ENCODE data around the gene MGRN1. TPM values are rescaled to one million over a fixed set of nuclear protein-coding genes. Genes with fewer than 3 reads are reported as not detected.

The MGRN1 gene
- total RNA-seq, 1 donor from 2014 or later = 124 TPM

GRCh38 chr16:4618645-4619418 is 5.8 kb upstream of the MGRN1 start:
- Mint-ChIP-seq H3K27ac (no peak overlapping the region), H3K4me3 (ENCODE audit: low read depth) (no peak overlapping the region), H3K9me3 (no peaks in the 10 kb centered on the region)

GRCh38 chr16:4623593-4623992 is 1.0 kb upstream of the MGRN1 start:
- no peaks in the 10 kb centered on the region for H3K27me3 Mint-ChIP-seq (ENCODE audit: low read depth)
- H3K36me3 Mint-ChIP-seq (ENCODE audit: low read depth) = peaks cover 27% of the 10 kb centered on the region
- H3K9me3 Mint-ChIP-seq = no peaks in the 10 kb centered on the region
- DNase-seq (ENCODE audit: low spot score) = no peak
- intact Hi-C loops (cut with micrococcal nuclease) = no loop called here
- peak overlapping the region; percentile 88 for H3K4me3 Mint-ChIP-seq (ENCODE audit: low read depth)
- peaks cover 25% of the 10 kb centered on the region for H3K4me1 Mint-ChIP-seq (ENCODE audit: low read depth)
- H3K27ac Mint-ChIP-seq = peak overlapping the region; percentile 97

More at GRCh38 chr16:4618645-4619418, 5.8 kb upstream of the MGRN1 start:
- Mint-ChIP-seq H3K27me3 (ENCODE audit: low read depth) (no peaks in the 10 kb centered on the region), H3K4me1 (ENCODE audit: low read depth) (peaks cover 19% of the 10 kb centered on the region), H3K36me3 (ENCODE audit: low read depth) (no peaks in the 10 kb centered on the region)
- no peak for DNase-seq (ENCODE audit: low spot score)
- intact Hi-C loops (cut with micrococcal nuclease) = loop anchor here (5.0 kb wide), 2 partner anchors 82 to 142 kb away; partner anchors contain the start of genes CDIP1 and HMOX2

- peak; percentile 73 for DNase-seq (ENCODE audit: low spot score)
- peaks cover 25% of the 10 kb centered on the region for H3K4me1 Mint-ChIP-seq (ENCODE audit: low read depth)
- intact Hi-C loops (cut with micrococcal nuclease) = loop anchor here (1.0 to 5.0 kb wide), 3 partner anchors 9 to 144 kb away; no protein-coding TSS in a partner anchor
- peak overlapping the region; percentile 89 for H3K27ac Mint-ChIP-seq
- H3K4me3 Mint-ChIP-seq (ENCODE audit: low read depth) = peak overlapping the region; percentile 95
- H3K9me3 Mint-ChIP-seq = no peaks in the 10 kb centered on the region
- no peaks in the 10 kb centered on the region for H3K27me3 Mint-ChIP-seq (ENCODE audit: low read depth)
- peaks cover 35% of the 10 kb centered on the region for H3K36me3 Mint-ChIP-seq (ENCODE audit: low read depth)
Measured at GRCh38 chr16:4624827-4625559, 367 bp downstream of the MGRN1 start.

GRCh38 chr16:4625560-4626159 is 1.0 kb downstream of the MGRN1 start:
- no peaks in the 10 kb centered on the region for H3K27me3 Mint-ChIP-seq (ENCODE audit: low read depth)
- peak overlapping the region; percentile 95 for H3K4me3 Mint-ChIP-seq (ENCODE audit: low read depth)
- peaks cover 25% of the 10 kb centered on the region for H3K4me1 Mint-ChIP-seq (ENCODE audit: low read depth)
- H3K27ac Mint-ChIP-seq = peak overlapping the region; percentile 89
- no peak for DNase-seq (ENCODE audit: low spot score)
- H3K36me3 Mint-ChIP-seq (ENCODE audit: low read depth) = peaks cover 35% of the 10 kb centered on the region
- intact Hi-C loops (cut with micrococcal nuclease) = loop anchor here (2.0 to 5.0 kb wide), 2 partner anchors 37 to 143 kb away; no protein-coding TSS in a partner anchor
- H3K9me3 Mint-ChIP-seq = no peaks in the 10 kb centered on the region

GRCh38 chr16:4626396-4626795 is 1.8 kb downstream of the MGRN1 start:
- Mint-ChIP-seq H3K4me1 (ENCODE audit: low read depth) (peaks cover 25% of the 10 kb centered on the region), H3K27ac (peak overlapping the region; percentile 52), H3K9me3 (peaks cover 6% of the 10 kb centered on the region), H3K36me3 (ENCODE audit: low read depth) (peaks cover 43% of the 10 kb centered on the region), H3K27me3 (ENCODE audit: low read depth) (no peaks in the 10 kb centered on the region), H3K4me3 (ENCODE audit: low read depth) (peak overlapping the region; percentile 95)
- no peak for DNase-seq (ENCODE audit: low spot score)
- intact Hi-C loops (cut with micrococcal nuclease) = loop anchor here (5.0 kb wide), 1 partner anchor 36 kb away; no protein-coding TSS in a partner anchor

- no peak for DNase-seq (ENCODE audit: low spot score)
- no peak overlapping the region for H3K27ac Mint-ChIP-seq
- no peaks in the 10 kb centered on the region for H3K27me3 Mint-ChIP-seq (ENCODE audit: low read depth)
- no peak overlapping the region for H3K4me3 Mint-ChIP-seq (ENCODE audit: low read depth)
- peaks cover 8% of the 10 kb centered on the region for H3K9me3 Mint-ChIP-seq
- peaks cover 54% of the 10 kb centered on the region for H3K36me3 Mint-ChIP-seq (ENCODE audit: low read depth)
- H3K4me1 Mint-ChIP-seq (ENCODE audit: low read depth) = peaks cover 25% of the 10 kb centered on the region
- intact Hi-C loops (cut with micrococcal nuclease) = loop anchor here (5.0 kb wide), 1 partner anchor 34 kb away; no protein-coding TSS in a partner anchor
Measured at GRCh38 chr16:4628283-4628682, 3.7 kb downstream of the MGRN1 start.

- Mint-ChIP-seq H3K27me3 (ENCODE audit: low read depth) (no peaks in the 10 kb centered on the region), H3K36me3 (ENCODE audit: low read depth) (peaks cover 54% of the 10 kb centered on the region), H3K9me3 (peaks cover 8% of the 10 kb centered on the region), H3K4me3 (ENCODE audit: low read depth) (no peak overlapping the region), H3K27ac (no peak overlapping the region), H3K4me1 (ENCODE audit: low read depth) (peaks cover 6% of the 10 kb centered on the region)
- DNase-seq (ENCODE audit: low spot score) = no peak
- intact Hi-C loops (cut with micrococcal nuclease) = no loop called here
Measured at GRCh38 chr16:4631444-4631843, 6.8 kb downstream of the MGRN1 start.

- H3K9me3 Mint-ChIP-seq = peaks cover 8% of the 10 kb centered on the region
- H3K27me3 Mint-ChIP-seq (ENCODE audit: low read depth) = no peaks in the 10 kb centered on the region
- no peak overlapping the region for H3K4me3 Mint-ChIP-seq (ENCODE audit: low read depth)
- peaks cover 3% of the 10 kb centered on the region for H3K4me1 Mint-ChIP-seq (ENCODE audit: low read depth)
- no peak for DNase-seq (ENCODE audit: low spot score)
- intact Hi-C loops (cut with micrococcal nuclease) = no loop called here
- H3K27ac Mint-ChIP-seq = no peak overlapping the region
- H3K36me3 Mint-ChIP-seq (ENCODE audit: low read depth) = peaks cover 45% of the 10 kb centered on the region
Measured at GRCh38 chr16:4633910-4634635, 9.4 kb downstream of the MGRN1 start.

- H3K4me3 Mint-ChIP-seq (ENCODE audit: low read depth) = no peak overlapping the region
- peaks cover 3% of the 10 kb centered on the region for H3K4me1 Mint-ChIP-seq (ENCODE audit: low read depth)
- intact Hi-C loops (cut with micrococcal nuclease) = no loop called here
Measured at GRCh38 chr16:4634768-4635167, 10.1 kb downstream of the MGRN1 start.

GRCh38 chr16:4636196-4636595 is 11.6 kb downstream of the MGRN1 start:
- peaks cover 41% of the 10 kb centered on the region for H3K36me3 Mint-ChIP-seq (ENCODE audit: low read depth)
- peaks cover 4% of the 10 kb centered on the region for H3K9me3 Mint-ChIP-seq
- intact Hi-C loops (cut with micrococcal nuclease) = no loop called here
- H3K4me1 Mint-ChIP-seq (ENCODE audit: low read depth) = peaks cover 11% of the 10 kb centered on the region
- no peak overlapping the region for H3K27ac Mint-ChIP-seq
- H3K4me3 Mint-ChIP-seq (ENCODE audit: low read depth) = no peak overlapping the region
- H3K27me3 Mint-ChIP-seq (ENCODE audit: low read depth) = no peaks in the 10 kb centered on the region
- DNase-seq (ENCODE audit: low spot score) = no peak

More at GRCh38 chr16:4634768-4635167, 10.1 kb downstream of the MGRN1 start:
- Mint-ChIP-seq H3K27me3 (ENCODE audit: low read depth) (no peaks in the 10 kb centered on the region), H3K36me3 (ENCODE audit: low read depth) (peaks cover 41% of the 10 kb centered on the region), H3K9me3 (peaks cover 8% of the 10 kb centered on the region), H3K27ac (no peak overlapping the region)
- no peak for DNase-seq (ENCODE audit: low spot score)

GRCh38 chr16:4637501-4638166 is 13.0 kb downstream of the MGRN1 start:
- H3K27ac Mint-ChIP-seq = no peak overlapping the region
- intact Hi-C loops (cut with micrococcal nuclease) = no loop called here
- no peaks in the 10 kb centered on the region for H3K9me3 Mint-ChIP-seq
- peaks cover 29% of the 10 kb centered on the region for H3K36me3 Mint-ChIP-seq (ENCODE audit: low read depth)
- DNase-seq (ENCODE audit: low spot score) = no peak
- no peaks in the 10 kb centered on the region for H3K27me3 Mint-ChIP-seq (ENCODE audit: low read depth)
- no peak overlapping the region for H3K4me3 Mint-ChIP-seq (ENCODE audit: low read depth)
- peaks cover 11% of the 10 kb centered on the region for H3K4me1 Mint-ChIP-seq (ENCODE audit: low read depth)

All from activated T-helper 2 cell treated with anti-CD3 and anti-CD28 coated beads, Interferon-gamma antibody, Interleukin-2, Interleukin-4, amounts not matched to agents 10 μg/mL and 5 μg/mL and 100 μg/mL, durations not matched to agents 14 hours and 24 hours and 36 hours (primary cell).